Non-pigmented ciliary epithelial cell (primary cell): ENCODE results near the gene COX6A2.
"Not testable (repeated sequence)": the region's sequence is repeated elsewhere in the genome, so short reads cannot be mapped to it uniquely, and the experiment has no call there.

Source experiments
- DNase-seq: peaks from one replicate; pipeline ENCODE4 v3.0.0-alpha.2; 2010; ENCODE audit warnings: low read depth

The COX6A2 gene

GRCh38 chr16:31461921-31462804 lies 34.0 kb upstream of the COX6A2 start:
- DNase-seq: no peak

DNA sequence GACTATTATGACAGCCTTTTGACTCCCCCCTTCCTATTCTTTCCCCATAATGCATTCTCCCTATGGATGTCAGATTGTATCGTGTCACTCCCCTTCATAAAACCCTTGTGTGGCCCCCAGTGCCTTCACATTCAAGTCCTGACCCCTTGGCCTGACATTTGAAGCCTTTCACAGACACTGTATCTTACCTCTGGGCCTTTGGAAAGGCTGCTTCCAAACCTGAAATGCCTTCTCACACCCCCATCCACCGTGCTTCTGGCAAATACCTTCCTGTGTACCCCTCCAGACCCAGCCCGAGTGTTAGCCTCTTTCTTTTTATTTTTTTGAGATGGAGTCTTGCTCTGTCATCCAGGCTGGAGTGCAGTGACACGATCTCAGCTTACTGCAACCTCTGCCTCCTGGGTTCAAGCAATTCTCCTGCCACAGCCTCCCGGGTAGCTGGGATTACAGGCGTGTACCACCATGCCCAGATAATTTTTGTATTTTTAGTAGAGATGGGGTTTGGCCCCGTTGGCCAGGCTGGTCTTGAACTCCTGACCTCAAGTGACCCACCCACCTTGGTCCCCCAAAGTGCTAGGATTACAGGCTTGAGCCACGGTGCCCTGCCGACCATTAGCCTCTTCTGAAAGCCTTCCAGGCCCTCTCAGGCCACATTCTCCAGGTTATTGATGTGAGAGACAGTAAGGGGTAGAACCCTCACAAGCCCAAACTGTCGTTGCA lies 33.2 kb upstream of the COX6A2 start:
- no peak for DNase-seq

- no peak for DNase-seq
Observed at GRCh38 chr16:31460582-31461002, 32.4 kb upstream of the COX6A2 start.

- DNase-seq: peak; percentile 96
Observed at GRCh38 chr16:31459687-31460581, 31.8 kb upstream of the COX6A2 start.

- peak; percentile 94 for DNase-seq
Observed at GRCh38 chr16:31458844-31459686, 30.9 kb upstream of the COX6A2 start, which contains the start of gene ARMC5. Gene ARMC5 (plus strand): TSS chr16:31459501. CDS start chr16:31459525, 24 bp downstream.

DNA sequence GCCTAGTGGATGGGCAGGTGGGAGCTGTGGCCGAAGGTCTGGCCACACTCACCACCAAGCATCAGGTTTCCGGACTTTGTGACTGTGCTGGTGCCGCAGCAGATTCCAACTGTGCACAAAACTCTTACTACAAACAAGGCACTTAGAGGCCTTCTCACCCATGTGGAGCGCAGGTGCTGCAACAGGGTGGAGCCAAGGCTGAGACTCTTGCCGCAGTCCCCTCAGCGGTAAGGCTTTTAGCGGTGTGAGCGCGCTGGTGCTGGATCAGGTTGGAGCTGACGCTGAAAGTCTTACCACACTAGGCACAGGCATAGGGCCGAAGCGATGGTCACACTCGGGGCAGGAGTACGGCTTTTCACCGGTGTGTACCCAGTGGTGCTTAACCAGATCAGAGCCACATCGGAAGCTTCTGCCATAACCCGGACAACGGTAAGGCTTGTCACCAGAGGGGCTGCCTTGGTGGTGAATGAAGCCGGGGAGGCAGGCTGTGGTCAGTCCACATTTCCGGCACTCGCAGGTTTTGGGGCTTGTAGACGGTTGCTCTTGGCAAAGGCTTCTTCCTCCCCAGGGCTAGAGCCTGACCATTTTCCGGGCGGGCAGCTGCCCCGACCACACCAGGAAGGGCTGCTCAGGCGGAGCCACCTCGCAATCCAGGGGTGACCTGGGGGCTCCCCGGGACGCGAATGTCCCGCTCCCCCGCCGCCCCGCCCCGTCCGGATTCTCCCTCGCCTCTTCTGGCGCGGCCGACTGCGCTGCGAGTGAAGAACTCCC lies 30.1 kb upstream of the COX6A2 start:
- no peak for DNase-seq

DNA sequence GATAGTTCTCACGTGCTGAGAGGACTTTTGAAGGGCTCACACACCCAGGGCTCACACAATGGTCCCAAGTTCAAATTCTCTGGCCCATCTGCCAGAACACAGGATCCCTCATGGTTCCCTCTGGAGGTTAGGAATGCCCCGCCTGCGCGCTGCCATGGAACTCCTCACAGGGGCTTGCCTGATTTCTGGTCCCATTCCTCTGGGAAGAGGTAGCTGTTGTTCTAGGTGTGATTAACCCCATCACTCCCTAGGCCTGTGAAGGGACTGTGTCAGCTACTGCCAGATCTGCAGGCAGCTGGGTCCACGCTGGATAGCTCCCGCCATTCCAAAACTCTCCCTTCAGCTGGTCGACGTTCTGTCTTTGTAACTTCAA lies 28.8 kb upstream of the COX6A2 start:
- no peak for DNase-seq

DNA sequence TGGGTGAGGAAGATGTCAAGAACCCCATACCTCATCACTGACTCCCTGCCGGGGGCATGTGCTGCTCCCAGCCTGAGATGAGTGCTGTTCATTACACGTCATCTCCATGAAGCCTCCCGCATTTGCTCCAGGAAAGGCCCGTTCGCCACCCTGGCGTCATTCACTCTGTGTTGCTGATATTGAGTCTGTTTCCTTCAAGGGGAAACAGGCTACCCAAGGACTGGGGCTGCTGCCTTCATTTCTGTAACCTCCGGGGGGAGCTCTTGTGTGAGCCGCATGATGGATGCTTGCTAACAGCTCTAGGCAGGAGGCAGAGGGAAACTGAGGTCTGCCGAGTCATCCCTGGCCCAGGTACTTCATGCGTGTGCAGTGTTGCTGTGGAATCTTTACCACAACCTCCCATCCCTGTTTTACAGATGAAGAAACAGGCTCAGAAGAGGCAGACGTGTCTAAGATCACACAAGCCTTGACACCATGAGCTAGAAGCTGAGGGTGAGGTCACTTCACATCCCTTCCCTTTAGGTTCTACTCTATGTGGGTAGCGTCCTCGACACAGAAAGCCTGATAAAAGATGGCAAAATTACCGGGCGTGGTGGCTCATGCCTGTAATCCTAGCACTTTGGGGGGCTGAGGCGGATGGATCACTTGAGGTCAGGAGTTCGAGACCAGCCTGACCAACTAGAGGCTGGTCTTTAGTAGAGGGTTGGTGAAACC lies 27.6 kb upstream of the COX6A2 start:
- DNase-seq: no peak

GRCh38 chr16:31453255-31454204 lies 25.4 kb upstream of the COX6A2 start:
- no peak for DNase-seq

GRCh38 chr16:31452631-31453106 lies 24.5 kb upstream of the COX6A2 start:
- DNase-seq: peak; percentile 85

DNA sequence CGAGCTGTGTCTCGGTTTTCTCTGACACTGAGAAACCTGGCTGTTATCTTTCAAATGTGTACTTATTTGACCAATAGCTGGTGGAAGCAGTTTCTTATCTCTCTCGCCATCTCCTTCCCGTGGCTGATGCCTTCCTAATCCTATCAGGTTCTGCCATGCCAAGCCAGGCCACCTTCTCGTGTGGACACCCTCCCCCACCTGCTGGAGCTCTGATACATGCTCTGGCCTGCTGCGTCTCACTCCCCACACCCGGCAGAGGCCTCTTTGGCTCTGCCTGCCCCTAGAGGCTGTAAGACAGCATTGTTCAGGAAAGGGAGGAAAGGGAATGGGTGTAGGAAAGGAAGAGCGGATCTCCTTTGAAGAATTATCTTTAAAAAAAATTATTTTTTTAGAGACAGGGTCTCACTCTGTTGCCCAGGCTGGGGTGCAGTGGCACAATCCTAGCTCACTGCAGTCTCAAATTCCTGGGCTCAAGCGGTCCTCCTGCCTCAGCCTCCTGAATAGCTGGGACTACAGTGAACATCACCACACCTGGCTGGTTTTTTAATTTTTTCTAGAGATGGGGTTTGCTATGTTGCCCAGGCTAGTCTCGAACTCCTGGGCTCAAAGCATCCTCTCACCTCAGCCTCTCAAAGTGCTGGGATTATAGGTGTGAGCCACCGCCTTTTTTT lies 23.7 kb upstream of the COX6A2 start:
- no peak for DNase-seq

DNA sequence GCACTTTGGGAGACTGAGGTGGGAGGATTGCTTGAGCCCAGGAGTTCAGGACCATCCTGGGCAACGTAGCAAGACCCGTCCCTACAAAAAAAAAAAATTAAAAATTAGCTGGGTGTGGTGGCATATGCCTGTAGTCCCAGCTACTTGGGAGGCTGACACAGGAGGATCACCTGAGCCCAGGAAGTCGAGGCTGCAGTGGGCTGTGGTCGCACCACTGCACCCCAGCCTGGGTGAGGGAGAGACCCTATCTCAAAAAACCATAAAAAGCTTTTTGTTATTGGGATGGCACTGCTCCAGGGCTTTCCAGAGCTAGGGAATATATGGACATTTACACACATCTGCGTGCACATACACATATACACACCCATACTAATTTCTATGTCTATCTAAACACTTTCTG lies 23.0 kb upstream of the COX6A2 start:
- no peak for DNase-seq

DNA sequence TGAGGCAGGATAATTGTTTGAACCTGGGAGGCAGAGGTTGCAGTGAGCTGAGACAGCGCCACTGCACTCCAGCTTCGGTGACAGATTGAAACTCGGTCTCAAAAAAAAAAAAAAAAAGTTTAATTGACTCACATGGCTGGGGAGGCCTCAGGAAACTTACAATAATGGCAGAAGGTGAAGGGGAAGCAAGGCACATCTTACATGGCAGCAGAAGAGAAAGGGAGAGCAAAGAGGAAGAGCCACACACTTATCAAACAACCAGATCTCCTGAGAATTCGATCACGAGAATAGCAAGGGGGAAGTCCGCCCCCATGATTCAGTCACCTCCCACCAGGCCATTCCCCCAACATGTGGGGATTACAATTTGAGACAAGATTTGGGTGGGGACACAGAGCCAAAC lies 17.8 kb upstream of the COX6A2 start:
- DNase-seq: not testable (repeated sequence)

DNA sequence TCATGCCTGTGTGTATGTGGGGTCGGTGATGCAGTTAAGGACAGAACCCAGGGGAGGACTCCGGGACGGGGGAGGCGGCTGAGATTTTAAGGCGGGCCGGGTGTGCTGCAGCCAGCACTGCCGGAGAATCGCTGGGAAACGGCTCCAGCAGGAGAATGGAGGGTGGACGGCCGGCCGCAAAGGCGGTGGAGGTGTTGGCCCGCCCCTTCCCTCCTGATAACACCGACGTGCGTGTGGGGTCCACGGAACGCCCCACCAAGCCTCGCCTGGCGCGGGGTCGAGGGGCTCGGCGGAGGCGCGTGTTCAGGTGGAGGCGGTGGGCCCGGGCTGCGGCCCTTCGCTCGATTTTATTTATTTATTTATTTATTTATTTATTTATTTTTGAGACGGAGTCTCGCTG lies 13.8 kb upstream of the COX6A2 start:
- DNase-seq: no peak

DNA sequence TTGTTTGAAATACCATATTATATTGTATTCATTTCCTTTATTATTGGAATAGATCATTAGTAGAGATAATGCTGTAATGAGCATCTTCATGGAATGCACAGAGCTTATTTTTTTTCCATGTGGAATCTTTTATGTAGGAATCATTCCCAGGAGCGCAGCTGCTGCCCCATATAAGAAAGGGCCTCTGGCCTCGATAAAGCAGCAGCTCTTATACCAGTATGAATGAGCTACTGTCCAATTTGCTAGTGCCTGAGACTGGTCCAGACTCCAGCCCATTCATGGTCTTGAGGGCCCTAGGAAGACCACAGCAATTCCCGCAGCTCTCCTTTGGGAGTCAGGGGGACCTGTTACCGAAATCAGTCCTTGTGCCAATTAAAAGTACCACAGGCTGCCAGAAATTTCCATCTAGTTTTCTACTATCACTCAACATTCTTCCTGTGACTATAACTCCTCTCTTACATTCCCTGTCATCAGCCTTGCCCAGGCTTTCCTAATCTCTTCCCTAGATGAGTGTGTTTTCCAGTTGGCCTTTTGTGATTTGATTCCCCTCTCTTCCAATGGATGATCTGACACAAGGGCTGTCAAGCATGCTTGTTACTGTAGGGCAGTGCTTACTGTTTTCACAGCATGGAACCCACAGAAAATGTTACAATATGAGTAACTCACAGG lies 12.5 kb upstream of the COX6A2 start:
- DNase-seq: no peak

GRCh38 chr16:31439519-31439918 lies 11.4 kb upstream of the COX6A2 start:
- DNase-seq: no peak

GRCh38 chr16:31439023-31439422 lies 10.9 kb upstream of the COX6A2 start:
- DNase-seq: not testable (repeated sequence)
